Esophagus squamous epithelium (tissue), 4 donors: Measurements from ENCODE around the gene NXT1.

Experiments used
- POLR2A ChIP-seq, 4 donors: fragments of 450-650 bp; IDR thresholded peaks; one replicate each; pipeline ENCODE4 v1.6.1; 2017; ENCODE audit warnings: antibody characterized with exemption in 4 of 4, mild to moderate bottlenecking in 4 of 4, moderate library complexity in 3 of 4
- TF ChIP-seq, protein P1 (sequence below), 6 experiments: fragments of 450-650 bp in 4 of 6; fragments of 200-600 bp in 2 of 6; sonication (generic) in 2 of 6; IDR thresholded peaks; one replicate each; pipeline ENCODE4 v1.5.1; 2016 to 2019; ENCODE audit warnings: antibody characterized with exemption in 6 of 6, mild to moderate bottlenecking in 4 of 6, moderate library complexity in 4 of 6

DNA sequence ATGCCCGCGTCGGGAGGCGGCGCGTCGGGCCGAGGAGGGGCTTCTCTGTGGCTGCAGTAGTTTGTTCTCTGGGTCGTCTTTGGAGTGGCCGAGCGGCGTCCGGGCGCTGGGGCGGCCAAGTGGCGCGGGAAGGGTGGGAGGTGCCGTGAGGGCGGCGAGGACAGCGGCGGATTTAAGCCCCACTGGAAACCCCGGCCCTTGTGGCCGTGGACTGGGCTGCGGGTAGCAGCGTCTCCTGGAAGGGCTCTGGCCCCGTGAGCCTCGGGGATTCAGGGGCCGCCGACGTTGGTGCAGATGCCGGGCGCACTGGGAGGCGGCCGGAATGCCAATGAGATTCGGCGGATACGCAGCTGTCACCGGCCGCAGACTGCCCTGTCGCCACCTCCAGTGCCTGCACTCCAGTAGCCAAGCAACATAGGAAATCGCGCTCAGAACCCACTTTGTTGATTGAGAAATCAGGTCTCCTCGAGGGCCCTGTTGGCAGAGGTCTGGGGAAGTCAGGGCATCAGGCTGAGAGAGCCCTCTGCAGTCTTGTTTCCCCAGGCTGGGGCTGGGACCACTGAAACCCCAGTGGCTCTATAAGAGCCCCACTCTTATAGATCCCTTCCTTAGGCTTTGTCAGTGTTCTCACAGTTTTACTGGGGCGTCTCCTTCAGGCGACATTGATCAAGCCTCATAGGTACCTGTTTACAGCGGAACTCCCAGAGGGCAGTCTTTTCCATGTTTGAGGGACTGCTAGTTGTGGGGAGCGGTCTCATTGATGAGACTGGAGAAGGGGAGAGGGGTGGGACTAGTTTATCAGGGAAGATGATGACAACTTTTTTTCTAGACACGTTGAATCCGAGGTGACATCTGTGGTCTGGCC lies 12.0 kb downstream of the NXT1 start:
- TF ChIP-seq, protein P1, sequence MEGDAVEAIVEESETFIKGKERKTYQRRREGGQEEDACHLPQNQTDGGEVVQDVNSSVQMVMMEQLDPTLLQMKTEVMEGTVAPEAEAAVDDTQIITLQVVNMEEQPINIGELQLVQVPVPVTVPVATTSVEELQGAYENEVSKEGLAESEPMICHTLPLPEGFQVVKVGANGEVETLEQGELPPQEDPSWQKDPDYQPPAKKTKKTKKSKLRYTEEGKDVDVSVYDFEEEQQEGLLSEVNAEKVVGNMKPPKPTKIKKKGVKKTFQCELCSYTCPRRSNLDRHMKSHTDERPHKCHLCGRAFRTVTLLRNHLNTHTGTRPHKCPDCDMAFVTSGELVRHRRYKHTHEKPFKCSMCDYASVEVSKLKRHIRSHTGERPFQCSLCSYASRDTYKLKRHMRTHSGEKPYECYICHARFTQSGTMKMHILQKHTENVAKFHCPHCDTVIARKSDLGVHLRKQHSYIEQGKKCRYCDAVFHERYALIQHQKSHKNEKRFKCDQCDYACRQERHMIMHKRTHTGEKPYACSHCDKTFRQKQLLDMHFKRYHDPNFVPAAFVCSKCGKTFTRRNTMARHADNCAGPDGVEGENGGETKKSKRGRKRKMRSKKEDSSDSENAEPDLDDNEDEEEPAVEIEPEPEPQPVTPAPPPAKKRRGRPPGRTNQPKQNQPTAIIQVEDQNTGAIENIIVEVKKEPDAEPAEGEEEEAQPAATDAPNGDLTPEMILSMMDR (IDR thresholded peaks at IDR 0.05) = no peak
- TF ChIP-seq POLR2A (IDR thresholded peaks at IDR 0.05) = no peak
